Muscle layer of colon (tissue), 2 donors: Measurements from ENCODE around the gene FKBP15.
A peak's percentile ranks its signal among the peaks of the same experiment; 100 is the strongest.
"Not testable (repeated sequence)": the region's sequence is repeated elsewhere in the genome, so short reads cannot be mapped to it uniquely, and the experiment has no call there.

ENCODE experiments used
- H3K27ac ChIP-seq: one replicate; pipeline ENCODE4 v1.7.0; 2013; ENCODE audit warnings: low read depth, mild to moderate bottlenecking, low read length, moderate library complexity
- H3K27me3 ChIP-seq, 2 donors: one replicate each; pipeline ENCODE4 v1.7.0; 2013; ENCODE audit warnings: low read length in 2 of 2, mild to moderate bottlenecking in 2 of 2; ENCODE audit not compliant: insufficient read depth in 2 of 2, control insufficient read depth in 1 of 2
- H3K36me3 ChIP-seq: one replicate; pipeline ENCODE4 v1.7.0; 2013; ENCODE audit warnings: mild to moderate bottlenecking, low read length; ENCODE audit not compliant: insufficient read depth
- H3K4me1 ChIP-seq: one replicate; pipeline ENCODE4 v1.7.0; 2013; ENCODE audit warnings: mild to moderate bottlenecking, low read length; ENCODE audit not compliant: insufficient read depth
- H3K4me3 ChIP-seq, 2 donors: one replicate each; pipeline ENCODE4 v1.7.0; 2013; ENCODE audit warnings: low read length in 2 of 2, low read depth in 1 of 2, mild to moderate bottlenecking in 1 of 2, moderate library complexity in 1 of 2
- H3K9ac ChIP-seq: one replicate; pipeline ENCODE4 v1.7.0; 2013; ENCODE audit warnings: low read length
- H3K9me3 ChIP-seq: one replicate; pipeline ENCODE4 v1.7.0; 2013; ENCODE audit warnings: mild to moderate bottlenecking, low read length
- donor health status: abdominal sarcoma.
- donor health status: Adenocarcinoma of cecum.

The FKBP15 gene

GRCh38 chr9:113154946-113155345 is 66.1 kb downstream of the FKBP15 start:
- no peak overlapping the region for H3K9ac ChIP-seq
- no peak overlapping the region for H3K4me3 ChIP-seq
- no peak overlapping the region for H3K27ac ChIP-seq
- H3K36me3 ChIP-seq: peaks cover 14% of the 10 kb centered on the region
- H3K27me3 ChIP-seq: no peaks in the 10 kb centered on the region
- H3K4me1 ChIP-seq: peaks cover 13% of the 10 kb centered on the region
- no peaks in the 10 kb centered on the region for H3K9me3 ChIP-seq

GRCh38 chr9:113154471-113154870 is 66.6 kb downstream of the FKBP15 start:
- Histone ChIP-seq H3K27me3 (no peaks in the 10 kb centered on the region), H3K4me3 (no peak overlapping the region), H3K9ac (no peak overlapping the region), H3K36me3 (peaks cover 14% of the 10 kb centered on the region), H3K27ac (no peak overlapping the region), H3K9me3 (no peaks in the 10 kb centered on the region), H3K4me1 (peaks cover 13% of the 10 kb centered on the region)

- no peak overlapping the region for H3K9ac ChIP-seq
- H3K27me3 ChIP-seq: no peaks in the 10 kb centered on the region
- H3K4me3 ChIP-seq: no peak overlapping the region
- no peak overlapping the region for H3K27ac ChIP-seq
- no peaks in the 10 kb centered on the region for H3K9me3 ChIP-seq
- H3K36me3 ChIP-seq: peaks cover 11% of the 10 kb centered on the region
- H3K4me1 ChIP-seq: peaks cover 13% of the 10 kb centered on the region
These were observed 67.5 kb downstream of the FKBP15 start for GRCh38 chr9:113153599-113153998.

GRCh38 chr9:113152699-113153098 is 68.4 kb downstream of the FKBP15 start:
- peaks cover 4% of the 10 kb centered on the region for H3K36me3 ChIP-seq
- H3K9ac ChIP-seq: no peak overlapping the region
- H3K4me3 ChIP-seq: peak overlapping the region in 1 of 2 donors; percentile 55
- no peak overlapping the region for H3K27ac ChIP-seq
- no peaks in the 10 kb centered on the region for H3K9me3 ChIP-seq
- no peaks in the 10 kb centered on the region for H3K27me3 ChIP-seq
- peaks cover 13% of the 10 kb centered on the region for H3K4me1 ChIP-seq

- H3K9ac ChIP-seq: peak overlapping the region; percentile 51
- peak overlapping the region; percentile 55 to 96 for H3K4me3 ChIP-seq
- no peaks in the 10 kb centered on the region for H3K36me3 ChIP-seq
- H3K9me3 ChIP-seq: no peaks in the 10 kb centered on the region
- H3K27me3 ChIP-seq: no peaks in the 10 kb centered on the region
- H3K4me1 ChIP-seq: peaks cover 13% of the 10 kb centered on the region
- H3K27ac ChIP-seq: no peak overlapping the region
These were observed 69.1 kb downstream of the FKBP15 start for GRCh38 chr9:113151696-113152630.

- Histone ChIP-seq H3K4me1 (peaks cover 13% of the 10 kb centered on the region), H3K27ac (peak within 1 kb of the TSS; percentile 59)
These were observed 70.1 kb downstream of the FKBP15 start, which contains the start of gene SLC31A2 for GRCh38 chr9:113150670-113151611. Gene SLC31A2, plus strand, starts transcription at chr9:113151007. Its CDS starts 68 bp downstream, at chr9:113151075.

GRCh38 chr9:113149561-113149960 is 71.5 kb downstream of the FKBP15 start:
- H3K4me3 ChIP-seq, H3K36me3 ChIP-seq, H3K27me3 ChIP-seq, H3K27ac ChIP-seq, H3K9ac ChIP-seq, H3K9me3 ChIP-seq: not testable (repeated sequence)
- H3K4me1 ChIP-seq: peaks cover 13% of the 10 kb centered on the region

More at GRCh38 chr9:113150670-113151611, 70.1 kb downstream of the FKBP15 start, which contains the start of gene SLC31A2:
- H3K9me3 ChIP-seq: no peaks in the 10 kb centered on the region
- peak within 1 kb of the TSS; percentile 55 to 96 for H3K4me3 ChIP-seq
- H3K27me3 ChIP-seq: no peaks in the 10 kb centered on the region
- H3K9ac ChIP-seq: peak within 1 kb of the TSS; percentile 51
- H3K36me3 ChIP-seq: no peaks in the 10 kb centered on the region

GRCh38 chr9:113148781-113149510 is 72.1 kb downstream of the FKBP15 start:
- H3K27ac ChIP-seq: no peak overlapping the region
- no peaks in the 10 kb centered on the region for H3K36me3 ChIP-seq
- H3K4me3 ChIP-seq: no peak overlapping the region
- H3K27me3 ChIP-seq: no peaks in the 10 kb centered on the region
- H3K9ac ChIP-seq: no peak overlapping the region
- H3K4me1 ChIP-seq: peaks cover 13% of the 10 kb centered on the region
- H3K9me3 ChIP-seq: no peaks in the 10 kb centered on the region

GRCh38 chr9:113148372-113148705 is 72.7 kb downstream of the FKBP15 start:
- Histone ChIP-seq H3K27me3 (no peaks in the 10 kb centered on the region), H3K36me3 (no peaks in the 10 kb centered on the region), H3K9ac (no peak overlapping the region), H3K4me1 (peaks cover 13% of the 10 kb centered on the region), H3K9me3 (no peaks in the 10 kb centered on the region), H3K4me3 (no peak overlapping the region), H3K27ac (no peak overlapping the region)

- Histone ChIP-seq H3K4me3 (no peak overlapping the region), H3K4me1 (no peaks in the 10 kb centered on the region), H3K27ac (no peak overlapping the region), H3K9ac (no peak overlapping the region), H3K27me3 (no peaks in the 10 kb centered on the region), H3K36me3 (no peaks in the 10 kb centered on the region), H3K9me3 (no peaks in the 10 kb centered on the region)
These were observed 77.4 kb downstream of the FKBP15 start for GRCh38 chr9:113143432-113144227.
